NCI-H2196 (cell line): Measurements from ENCODE around the gene FAM177B.

Experiments
- DNase-seq: peaks from one replicate; lab custom pipeline; 2025; ENCODE audit not compliant: unreplicated experiment; lab: John Stamatoyannopoulos, UW

Gene FAM177B

GRCh38 chr1:222736972-222737371 lies at the start of gene FAM177B:
Gene FAM177B, plus strand, starts transcription at chr1:222737202. Its CDS starts 9,344 bp downstream, at chr1:222746546.
- DNase-seq, result no peak

- DNase-seq, result no peak
Measured at GRCh38 chr1:222691016-222691415, 46.0 kb upstream of the FAM177B start.

- no peak for DNase-seq
Measured at GRCh38 chr1:222694927-222695326, 42.1 kb upstream of the FAM177B start.

- no peak for DNase-seq
Measured at GRCh38 chr1:222696741-222697140, 40.3 kb upstream of the FAM177B start.

GRCh38 chr1:222697203-222697602 lies 39.8 kb upstream of the FAM177B start:
- DNase-seq, result no peak

GRCh38 chr1:222697826-222698225 lies 39.2 kb upstream of the FAM177B start:
- DNase-seq, result no peak

- DNase-seq, result no peak
Measured at GRCh38 chr1:222702210-222702609, 34.8 kb upstream of the FAM177B start.

GRCh38 chr1:222704260-222704659 lies 32.7 kb upstream of the FAM177B start:
- DNase-seq, result no peak

GRCh38 chr1:222706815-222707214 lies 30.2 kb upstream of the FAM177B start:
- no peak for DNase-seq

GRCh38 chr1:222709700-222710153 lies 27.3 kb upstream of the FAM177B start:
- no peak for DNase-seq

- no peak for DNase-seq
Measured at GRCh38 chr1:222711319-222712252, 25.4 kb upstream of the FAM177B start.

- DNase-seq, result peak; percentile 88
Measured at GRCh38 chr1:222712253-222713090, 24.5 kb upstream of the FAM177B start, which contains the start of the genes AIDA and BROX. Gene AIDA, minus strand, starts transcription at chr1:222712491. Its CDS starts 174 bp downstream, at chr1:222712317. Gene BROX, plus strand, starts transcription at chr1:222712564. Its CDS starts 3,136 bp downstream, at chr1:222715700.

- peak; percentile 95 for DNase-seq
Measured at GRCh38 chr1:222713091-222713961, 23.7 kb upstream of the FAM177B start.

GRCh38 chr1:222716393-222716792 lies 20.6 kb upstream of the FAM177B start:
- DNase-seq, result no peak

- DNase-seq, result no peak
Measured at GRCh38 chr1:222728746-222729145, 8.3 kb upstream of the FAM177B start.

- no peak for DNase-seq
Measured at GRCh38 chr1:222730866-222731265, 6.1 kb upstream of the FAM177B start.

GRCh38 chr1:222732216-222733159 lies 4.5 kb upstream of the FAM177B start:
- DNase-seq, result no peak

- DNase-seq, result no peak
Measured at GRCh38 chr1:222734740-222735139, 2.3 kb upstream of the FAM177B start.

- DNase-seq, result no peak
Measured at GRCh38 chr1:222736470-222736869, 532 bp upstream of the FAM177B start.
